Upper lobe of left lung (tissue), 4 donors: ENCODE results near the gene KRT3.

Source experiments
- CTCF ChIP-seq, 6 experiments: fragments of 450-650 bp in 4 of 6; fragments of 200-600 bp in 2 of 6; sonication (generic) in 2 of 6; IDR thresholded peaks; one replicate each; pipeline ENCODE4 v1.5.1; 2016 to 2019; ENCODE audit warnings: antibody characterized with exemption in 6 of 6
- POLR2A ChIP-seq, 4 donors: fragments of 450-650 bp; IDR thresholded peaks; one replicate each; pipeline ENCODE4 v1.5.1; 2016 to 2017; ENCODE audit warnings: antibody characterized with exemption in 4 of 4, mild to moderate bottlenecking in 2 of 4
- POLR2AphosphoS5 ChIP-seq, 2 donors: sonication (generic); formaldehyde crosslinking; IDR thresholded peaks; one replicate each; pipeline ENCODE4 v1.5.1; 2017; ENCODE audit warnings: antibody characterized with exemption in 2 of 2

- TF ChIP-seq POLR2AphosphoS5 (IDR thresholded peaks at IDR 0.05) = no peak
- TF ChIP-seq POLR2A (IDR thresholded peaks at IDR 0.05) = no peak
- no peak for TF ChIP-seq CTCF (IDR thresholded peaks at IDR 0.05)
These were observed 16.8 kb upstream of the KRT3 start for GRCh38 chr12:52812749-52813148.
